ENCODE measurements around the gene TNIP2. TPM values are rescaled to one million over a fixed set of nuclear protein-coding genes. Genes with fewer than 3 reads are reported as not detected.
"Not testable (repeated sequence)": the region's sequence is repeated elsewhere in the genome, so short reads cannot be mapped to it uniquely, and the experiment has no call there.

Gene TNIP2
- total RNA-seq, 1 experiment from 2014 or later: 56.5 TPM

GRCh38 chr4:2742081-2742822, 13.9 kb downstream of the TNIP2 start:
- no peaks in the 10 kb centered on the region for H4K20me1 ChIP-seq (ENCODE audit: low read length)
- peaks cover 19% of the 10 kb centered on the region for H3K4me1 ChIP-seq (ENCODE audit: insufficient read depth, low read length)
- H3K4me3 ChIP-seq (ENCODE audit: low read length): no peak overlapping the region
- H3K4me2 ChIP-seq (ENCODE audit: low read length): no peak overlapping the region
- no peaks in the 10 kb centered on the region for H3K79me2 ChIP-seq (ENCODE audit: low read length)
- H3K36me3 ChIP-seq (ENCODE audit: low read depth, low read length): peaks cover 11% of the 10 kb centered on the region; the same call in 1 of the 2 replicates
- H3F3A ChIP-seq (ENCODE audit: low read length, unreplicated experiment): no peaks in the 10 kb centered on the region
- ChIA-PET POLR2A (ENCODE audit: unreplicated experiment) (no interaction called here), CTCF (no interaction called here)
- no peak overlapping the region for H2AFZ ChIP-seq (ENCODE audit: low read length)
- no peaks in the 10 kb centered on the region for H3K9me2 ChIP-seq (replicated peaks; ENCODE audit: low read length)
- no peak overlapping the region for H3K27ac ChIP-seq (ENCODE audit: low read length)
- no peak overlapping the region for H3K9ac ChIP-seq (ENCODE audit: low read length)
- no peaks in the 10 kb centered on the region for H3K9me3 ChIP-seq (ENCODE audit: low read length)
- no peaks in the 10 kb centered on the region for H3K27me3 ChIP-seq (ENCODE audit: low read length)
- TF ChIP-seq EZH2phosphoT487 (IDR thresholded peaks at IDR 0.05; ENCODE audit: borderline replicate concordance, low read length) (no peak), EZH2 (IDR thresholded peaks at IDR 0.05; ENCODE audit: low read length, unreplicated experiment) (no peak), CTCF (conservative IDR thresholded peaks at IDR 0.05; ENCODE audit: low read depth, low read length) (no peak)
- DNase-seq (no peak), ATAC-seq (no peak)
- intact Hi-C loops (cut with micrococcal nuclease): no loop called here
- BruUV-seq (replicated peaks): no TSS peak

GRCh38 chr4:2741626-2742025, 14.5 kb downstream of the TNIP2 start:
- ATAC-seq (no peak), DNase-seq (no peak)
- no peak overlapping the region for H2AFZ ChIP-seq (ENCODE audit: low read length)
- H3K27me3 ChIP-seq (ENCODE audit: low read length): no peaks in the 10 kb centered on the region
- no peak overlapping the region for H3K9ac ChIP-seq (ENCODE audit: low read length)
- no peak overlapping the region for H3K27ac ChIP-seq (ENCODE audit: low read length)
- no peaks in the 10 kb centered on the region for H3K9me3 ChIP-seq (ENCODE audit: low read length)
- H3K9me2 ChIP-seq (replicated peaks; ENCODE audit: low read length): no peaks in the 10 kb centered on the region
- CTCF ChIA-PET: no interaction called here
- no peaks in the 10 kb centered on the region for H3K79me2 ChIP-seq (ENCODE audit: low read length)
- H4K20me1 ChIP-seq (ENCODE audit: low read length): no peaks in the 10 kb centered on the region
- POLR2A ChIA-PET (ENCODE audit: unreplicated experiment): no interaction called here
- H3K36me3 ChIP-seq (ENCODE audit: low read depth, low read length): peaks cover 11% of the 10 kb centered on the region; the same call in 1 of the 2 replicates
- TF ChIP-seq CTCF (conservative IDR thresholded peaks at IDR 0.05; ENCODE audit: low read depth, low read length) (no peak), EZH2phosphoT487 (IDR thresholded peaks at IDR 0.05; ENCODE audit: borderline replicate concordance, low read length) (no peak)
- H3K4me2 ChIP-seq (ENCODE audit: low read length): no peak overlapping the region
- intact Hi-C loops (cut with micrococcal nuclease): no loop called here
- H3K4me3 ChIP-seq (ENCODE audit: low read length): no peak overlapping the region
- BruUV-seq (replicated peaks): no TSS peak
- H3K4me1 ChIP-seq (ENCODE audit: insufficient read depth, low read length): peaks cover 12% of the 10 kb centered on the region
- H3F3A ChIP-seq (ENCODE audit: low read length, unreplicated experiment): no peaks in the 10 kb centered on the region

- H3K9me2 ChIP-seq (replicated peaks; ENCODE audit: low read length); H3K36me3 ChIP-seq (ENCODE audit: low read depth, low read length); H3K4me2 ChIP-seq (ENCODE audit: low read length); H3K27me3 ChIP-seq (ENCODE audit: low read length); H3K79me2 ChIP-seq (ENCODE audit: low read length); DNase-seq; POLR2A ChIA-PET (ENCODE audit: unreplicated experiment); H3K27ac ChIP-seq (ENCODE audit: low read length); H3K4me1 ChIP-seq (ENCODE audit: insufficient read depth, low read length); ATAC-seq; H3K9me3 ChIP-seq (ENCODE audit: low read length); BruUV-seq (replicated peaks); H3K9ac ChIP-seq (ENCODE audit: low read length); H2AFZ ChIP-seq (ENCODE audit: low read length); H3K4me3 ChIP-seq (ENCODE audit: low read length); H3F3A ChIP-seq (ENCODE audit: low read length, unreplicated experiment); intact Hi-C loops (cut with micrococcal nuclease); CTCF ChIA-PET; H4K20me1 ChIP-seq (ENCODE audit: low read length): not testable (repeated sequence)
Measured at GRCh38 chr4:2738296-2738695, 17.8 kb downstream of the TNIP2 start.
